Fibroblast of skin of back (primary cell): ENCODE results near the gene IL1A.

ENCODE experiments used
- DNase-seq: peaks from one replicate; pipeline ENCODE4 v3.0.0-alpha.2; 2013

IL1A gene

DNA sequence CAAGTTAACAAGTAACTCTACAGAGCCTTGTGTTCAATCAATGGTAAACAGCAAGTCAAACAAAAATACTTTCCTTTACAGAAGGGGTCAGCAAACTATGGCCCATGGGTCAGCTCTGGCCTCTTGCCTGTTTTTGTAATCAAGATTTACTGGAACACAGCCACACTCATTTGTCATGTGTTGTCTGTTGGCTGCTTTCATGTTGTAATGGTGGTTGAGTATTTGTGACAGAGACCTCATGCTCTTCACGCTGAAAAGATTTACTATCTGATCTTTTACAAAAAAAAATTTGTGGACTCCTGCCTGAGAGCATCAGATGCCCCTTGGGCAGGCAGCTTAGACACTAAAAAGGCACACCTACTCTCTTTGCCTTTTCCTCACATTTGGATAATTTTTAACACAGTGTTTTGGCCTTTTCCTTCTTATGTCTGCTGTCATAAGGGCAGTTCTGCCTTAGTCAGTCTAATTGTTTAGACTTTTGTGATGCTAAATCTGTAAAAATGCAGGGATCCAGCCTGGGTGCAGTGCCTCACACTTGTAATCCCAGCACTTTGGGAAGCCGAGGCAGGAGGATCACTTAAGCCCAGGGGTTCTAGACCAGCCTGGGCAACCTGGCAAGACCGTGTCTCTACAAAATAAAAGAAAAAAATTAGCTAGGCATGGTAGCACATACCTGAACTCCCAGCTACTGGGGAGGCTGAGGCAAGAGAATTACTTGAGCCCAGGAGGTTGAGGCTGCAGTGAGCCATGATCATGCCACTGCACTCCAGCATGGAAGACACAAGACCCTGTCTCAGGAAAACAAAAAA lies 34.0 kb upstream of the IL1A start:
- no peak for DNase-seq

GRCh38 chr2:112817082-112817689 lies 32.9 kb upstream of the IL1A start:
- peak; percentile 55 for DNase-seq

- DNase-seq = peak; percentile 89
Measured at GRCh38 chr2:112814278-112814677, 30.0 kb upstream of the IL1A start.

DNA sequence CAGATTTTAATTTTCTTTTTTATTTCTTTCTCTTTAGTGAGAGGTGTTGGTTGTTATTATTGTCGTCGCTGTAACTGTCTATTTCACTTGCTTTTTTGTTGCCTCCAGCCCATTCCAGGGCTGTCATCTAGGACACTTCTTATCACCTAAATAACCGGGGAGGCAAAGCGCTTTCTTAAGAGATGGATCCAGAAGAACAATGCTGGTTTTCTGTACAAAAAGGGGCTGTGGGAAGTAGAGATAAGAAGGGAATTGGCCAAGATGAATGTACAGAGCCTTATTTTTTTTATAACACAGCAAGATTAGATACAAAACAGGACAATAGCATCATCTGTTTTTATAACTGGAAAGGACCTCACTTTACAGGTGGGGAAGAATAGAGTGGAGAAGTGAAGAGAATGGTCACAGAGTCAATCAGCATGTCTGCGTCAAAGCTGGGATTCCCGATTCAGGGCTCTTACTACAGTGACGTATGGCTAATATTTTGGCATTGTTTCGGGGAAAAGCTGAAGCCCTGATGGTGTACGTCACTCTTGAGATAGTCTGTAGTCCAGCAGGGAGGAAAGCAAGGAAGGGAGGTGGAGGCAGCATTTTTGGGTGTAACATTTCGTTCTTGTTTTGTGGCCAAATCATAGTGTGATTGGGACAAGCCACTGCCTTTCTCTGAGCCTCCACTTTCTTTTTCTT lies 29.1 kb upstream of the IL1A start:
- no peak for DNase-seq

DNA sequence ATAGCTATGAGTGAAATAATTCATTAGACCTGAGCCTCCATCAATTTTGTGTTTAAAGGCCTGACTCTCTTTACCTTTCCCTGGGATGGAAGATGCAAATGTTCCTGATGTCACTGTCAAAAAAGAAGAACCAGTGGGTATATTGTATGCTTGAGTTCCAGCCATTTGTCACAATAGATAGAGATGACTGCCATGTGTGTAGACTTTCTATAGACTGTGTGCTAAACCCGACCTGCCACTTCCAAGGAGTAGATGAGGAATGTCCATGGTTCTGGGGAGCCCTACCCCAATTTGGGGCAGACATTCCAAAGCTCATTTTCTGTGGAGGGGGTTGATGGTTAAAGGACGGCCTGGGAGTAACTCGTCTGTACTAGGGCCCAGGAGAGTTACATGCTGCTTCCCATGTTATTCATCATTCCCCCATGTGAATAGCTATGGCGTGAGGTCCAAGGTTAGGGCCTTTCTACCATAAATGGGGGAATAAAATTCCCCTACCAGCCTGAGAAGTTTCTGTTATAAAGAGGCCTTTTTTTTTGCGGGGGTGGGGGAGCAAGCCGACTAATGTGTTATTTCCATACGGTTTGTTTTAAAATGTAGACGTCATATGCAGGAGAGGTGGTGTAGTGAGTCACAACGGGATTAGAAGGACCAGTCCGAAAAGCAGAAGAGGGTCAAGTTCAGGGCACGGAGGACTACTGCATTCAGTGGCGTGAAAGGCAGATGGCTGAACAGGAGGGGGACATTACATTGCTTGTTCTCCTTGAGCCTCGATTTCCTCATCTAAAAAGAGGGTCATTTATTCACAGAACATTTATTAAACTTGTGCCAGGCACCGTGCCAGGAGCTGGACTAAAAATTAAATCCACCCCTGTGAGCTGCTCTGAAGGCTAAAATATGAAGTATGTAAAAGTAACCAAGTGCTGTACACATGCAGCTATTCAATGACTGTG lies 28.3 kb upstream of the IL1A start:
- DNase-seq = peak; percentile 92

GRCh38 chr2:112811841-112812306 lies 27.6 kb upstream of the IL1A start:
- peak; percentile 94 for DNase-seq

GRCh38 chr2:112811276-112811831 lies 27.1 kb upstream of the IL1A start:
- DNase-seq = no peak

- no peak for DNase-seq
Measured at GRCh38 chr2:112809112-112809511, 24.8 kb upstream of the IL1A start.

DNA sequence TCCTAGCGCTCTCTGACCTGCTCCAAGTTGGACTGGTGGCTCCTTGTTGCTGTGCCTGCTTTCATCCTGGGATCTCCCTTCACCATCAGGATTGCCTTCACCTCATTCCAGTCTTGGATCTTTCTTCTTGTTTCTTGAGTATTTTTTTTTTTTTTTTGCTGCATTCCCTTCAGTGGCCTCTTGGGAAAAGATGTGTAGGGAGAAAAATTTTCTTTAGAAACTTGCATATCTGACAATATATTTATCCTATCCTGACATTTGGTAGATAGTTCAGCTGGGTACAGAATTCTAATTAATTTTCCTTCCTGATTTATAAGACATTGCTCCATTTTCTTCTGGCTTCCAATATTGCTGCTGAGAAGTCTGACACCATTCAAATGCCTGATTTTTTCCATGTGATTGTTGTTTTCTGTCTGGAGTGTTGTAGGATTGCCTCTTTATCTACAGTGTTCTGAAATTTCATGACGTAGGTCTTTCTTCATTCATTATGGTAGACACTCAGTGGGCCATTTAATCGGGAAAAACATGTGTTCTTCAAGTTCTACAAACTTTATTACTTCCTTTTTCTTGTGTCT lies 23.0 kb upstream of the IL1A start:
- no peak for DNase-seq

DNA sequence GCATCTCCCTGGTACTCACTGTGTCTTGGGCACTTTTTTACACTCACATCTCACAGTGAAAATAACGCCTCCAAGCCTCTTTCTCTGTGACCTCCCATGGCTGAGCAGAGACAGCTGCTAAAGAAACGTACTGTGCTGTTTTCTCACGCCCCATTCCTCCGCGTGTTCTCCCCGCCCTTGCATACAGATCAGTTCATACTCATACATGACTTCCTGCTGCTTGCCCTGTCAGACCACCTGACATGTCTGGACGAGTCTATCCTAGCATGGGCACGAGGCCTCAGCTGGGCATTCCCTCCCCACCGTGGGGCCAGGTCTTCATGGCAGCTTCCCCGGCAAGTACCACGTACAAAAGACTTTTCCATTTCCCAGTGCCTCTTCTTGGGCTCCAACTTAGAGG lies 21.2 kb upstream of the IL1A start:
- no peak for DNase-seq

GRCh38 chr2:112803691-112804521 lies 19.6 kb upstream of the IL1A start:
- peak; percentile 98 for DNase-seq

DNA sequence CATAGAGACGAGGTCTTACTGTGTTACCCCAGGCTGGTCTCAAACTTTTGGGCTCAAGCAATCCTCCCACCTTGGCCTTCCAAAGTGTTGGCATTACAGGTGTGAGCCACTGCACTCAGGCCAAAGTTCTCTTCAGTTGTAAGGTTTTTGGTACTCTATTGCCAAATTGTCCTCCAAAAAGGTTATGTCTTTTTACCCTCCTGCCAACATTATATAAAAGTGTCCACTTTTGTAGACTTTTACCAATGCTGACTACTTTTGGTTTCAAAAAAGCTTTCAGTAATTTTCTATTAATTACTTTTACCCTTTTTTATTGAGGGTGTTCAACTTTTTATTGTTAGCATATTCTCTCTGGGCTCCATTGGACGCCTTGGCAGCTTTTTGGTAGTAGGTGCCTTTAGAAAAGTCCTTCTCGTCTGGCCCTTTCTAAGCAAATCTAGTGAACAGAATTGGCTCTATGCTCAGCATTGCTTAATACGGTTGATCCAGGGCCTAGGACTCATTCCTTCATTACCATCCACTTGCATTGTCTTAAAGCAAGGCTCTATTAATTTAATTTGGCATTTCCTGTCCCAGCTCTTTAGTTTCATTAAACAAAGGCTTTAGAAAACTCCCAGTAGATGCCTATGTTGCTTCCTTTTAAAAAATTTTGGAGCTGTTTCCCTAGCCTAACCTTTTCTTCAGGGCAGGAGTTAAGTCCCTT lies 16.7 kb upstream of the IL1A start:
- DNase-seq = no peak

DNA sequence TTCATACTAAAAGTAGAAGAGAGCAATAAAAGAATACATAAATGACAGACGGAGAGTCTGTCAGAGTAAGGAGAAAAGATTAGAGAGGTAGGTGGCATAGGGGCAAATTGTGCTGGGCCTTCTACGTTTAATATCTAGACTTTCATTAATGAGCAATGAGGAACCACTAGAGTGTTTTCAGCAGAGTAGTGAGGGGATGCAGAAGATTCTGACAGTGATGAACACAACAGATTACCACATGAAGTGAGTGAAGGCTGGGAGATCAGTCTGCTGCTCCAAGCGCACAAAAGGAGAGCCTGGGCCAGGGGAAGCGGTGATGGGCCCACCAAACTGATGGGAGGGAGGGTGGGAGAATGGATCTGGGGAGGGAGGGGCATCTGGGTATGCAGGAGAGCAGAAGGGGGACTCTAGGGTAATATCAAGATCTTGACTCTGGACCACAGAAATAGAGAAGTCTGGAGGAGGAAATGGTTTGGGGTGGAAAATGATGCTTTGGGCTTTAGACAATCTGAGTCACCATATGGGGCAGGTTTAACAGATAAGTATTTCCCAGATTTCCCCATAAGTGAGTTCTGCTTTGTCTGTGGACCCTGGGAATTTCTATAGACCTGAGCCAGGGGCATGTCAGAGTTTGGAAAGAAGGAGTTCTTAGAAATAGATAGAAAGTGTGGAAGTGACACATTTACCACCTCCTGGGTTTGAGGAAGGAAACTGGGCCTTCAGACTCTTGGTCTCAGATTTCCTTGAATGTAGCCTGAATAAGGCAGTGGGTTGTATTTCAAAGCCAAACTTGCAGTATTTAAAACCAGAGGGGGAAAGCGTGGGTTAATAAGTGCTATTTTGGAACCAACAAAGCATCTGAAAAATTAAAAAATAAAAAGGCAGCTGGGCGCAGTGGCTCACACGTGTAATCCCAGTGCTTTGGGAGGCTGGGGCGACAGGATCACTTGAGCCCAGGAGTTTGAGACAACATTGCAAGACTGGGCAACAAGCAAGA lies 15.0 kb upstream of the IL1A start:
- no peak for DNase-seq

GRCh38 chr2:112796486-112796885 lies 12.2 kb upstream of the IL1A start:
- DNase-seq = no peak

DNA sequence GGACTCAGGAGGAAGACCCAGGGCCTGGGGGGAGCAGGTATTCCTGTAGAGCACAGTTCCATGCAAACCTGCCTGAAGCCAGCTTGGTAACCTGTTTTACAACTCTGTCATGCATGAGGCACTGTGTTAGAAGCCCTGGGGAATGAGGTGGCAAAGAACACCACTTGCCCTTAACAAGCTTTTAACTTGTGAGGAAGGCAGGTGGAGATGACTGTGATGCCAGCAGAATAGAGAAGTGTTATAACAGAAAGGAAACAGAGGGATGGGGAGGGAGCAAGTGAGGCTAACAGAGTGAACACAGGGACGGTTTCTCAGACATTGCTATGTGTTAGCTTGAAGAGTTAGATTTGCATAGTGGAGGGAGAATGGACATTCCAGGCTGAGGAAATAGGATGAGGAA lies 11.5 kb upstream of the IL1A start:
- no peak for DNase-seq

DNA sequence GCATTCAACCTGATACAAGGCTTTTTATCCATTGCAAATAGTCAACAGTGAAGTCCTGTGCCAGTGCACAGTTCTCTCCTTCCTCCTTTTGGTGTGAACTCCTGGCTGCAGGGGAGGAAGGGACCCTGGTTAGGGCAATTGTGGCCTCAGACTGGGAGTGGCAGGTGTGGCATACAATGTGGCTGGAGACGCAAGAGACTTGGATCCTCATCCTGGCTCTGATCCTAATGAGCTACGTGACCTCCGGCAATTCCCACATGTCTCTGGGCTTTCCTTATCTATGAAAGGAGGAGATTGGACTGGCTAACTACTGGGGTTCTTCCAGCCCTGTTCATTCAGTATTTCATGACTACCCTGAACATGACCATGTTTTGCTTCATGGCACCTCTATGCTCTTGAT lies 10.5 kb upstream of the IL1A start:
- no peak for DNase-seq

DNA sequence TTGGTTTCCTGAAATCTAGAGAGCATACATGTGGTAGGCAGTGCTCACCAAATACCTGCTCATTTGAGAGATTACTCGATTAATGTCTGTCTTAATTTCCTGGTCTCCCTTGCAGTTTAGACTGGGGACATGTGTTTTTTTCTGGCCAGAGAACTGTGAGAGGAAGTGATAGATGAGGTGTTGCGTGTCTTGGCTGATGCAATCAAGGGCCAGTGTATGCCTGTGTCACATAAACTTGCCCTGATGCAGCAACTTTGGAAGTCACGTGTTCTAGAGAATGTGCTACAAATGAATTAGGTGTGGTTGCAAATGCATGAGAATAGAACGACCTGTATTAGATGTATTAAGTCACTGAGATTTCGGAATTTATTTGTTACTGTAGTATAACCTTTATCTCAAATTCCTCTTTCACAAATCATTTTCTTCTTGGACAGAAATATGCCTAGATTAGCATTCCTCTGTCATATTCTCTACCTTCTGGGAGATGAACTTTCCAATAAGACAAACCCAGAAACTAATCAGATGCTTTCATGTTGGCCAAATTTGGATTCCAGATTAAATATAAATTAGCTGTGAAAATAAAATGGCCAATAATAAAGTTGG lies 9.9 kb upstream of the IL1A start:
- DNase-seq = peak; percentile 67

GRCh38 chr2:112793449-112793978 lies 9.2 kb upstream of the IL1A start:
- peak; percentile 40 for DNase-seq
